Neutrophil (primary cell): ENCODE data around the gene CAMK1.

Experiments
- H3K27ac ChIP-seq: fragments of 200-600 bp; sonication (generic); 2 replicates; pipeline ENCODE4 v1.5.1; 2016; ENCODE audit warnings: mild to moderate bottlenecking, moderate library complexity
- H3K27me3 ChIP-seq: fragments of 200-600 bp; sonication (generic); 2 replicates; pipeline ENCODE4 v1.6.0; 2016; ENCODE audit warnings: mild to moderate bottlenecking
- H3K36me3 ChIP-seq: fragments of 200-600 bp; sonication (generic); 2 replicates; pipeline ENCODE4 v1.5.1; 2017
- H3K4me1 ChIP-seq, 2 experiments: fragments of 200-600 bp in 1 of 2; sonication (generic) in 1 of 2; 1 replicate in 1 of 2; 2 replicates in 1 of 2; pipeline versions ENCODE4 v1.5.1 to v1.6.1; 2013 to 2016; ENCODE audit warnings: low read depth in 1 of 2, low read length in 1 of 2, mild to moderate bottlenecking in 1 of 2, moderate library complexity in 1 of 2; ENCODE audit not compliant: control insufficient read depth in 1 of 2, insufficient read depth in 1 of 2
- H3K4me3 ChIP-seq, 2 experiments: fragments of 200-600 bp in 1 of 2; sonication (generic) in 1 of 2; 1 replicate in 1 of 2; 2 replicates in 1 of 2; pipeline ENCODE4 v1.5.1; 2013 to 2016; ENCODE audit warnings: low read depth in 1 of 2, low read length in 1 of 2, mild to moderate bottlenecking in 1 of 2, moderate library complexity in 1 of 2
- H3K9me3 ChIP-seq: fragments of 200-600 bp; sonication (generic); 2 replicates; pipeline ENCODE4 v1.5.1; 2016
- TF ChIP-seq, protein P1 (sequence below): fragments of 200-600 bp; sonication (generic); IDR thresholded peaks from 2 replicates; pipeline ENCODE4 v1.5.1; 2016; ENCODE audit warnings: antibody characterized with exemption

CAMK1 gene

DNA sequence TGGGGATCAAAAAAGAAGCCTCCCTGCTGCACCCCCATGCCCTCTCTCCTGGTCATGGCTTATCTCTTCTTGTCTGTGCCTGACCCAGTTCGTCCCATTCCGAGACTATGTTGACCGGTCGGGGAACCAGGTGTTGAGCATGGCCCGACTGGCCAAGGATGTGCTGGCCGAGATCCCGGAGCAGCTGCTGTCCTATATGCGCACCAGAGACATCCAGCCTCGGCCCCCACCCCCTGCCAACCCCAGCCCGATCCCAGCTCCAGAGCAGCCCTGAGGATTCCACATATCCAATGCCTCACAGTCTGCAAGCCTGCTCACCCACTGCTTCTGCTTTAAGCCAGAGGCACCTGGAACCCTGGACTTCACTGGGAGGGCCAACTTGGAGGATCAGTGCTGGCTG is 40.3 kb downstream of the CAMK1 start:
- TF ChIP-seq, protein P1, sequence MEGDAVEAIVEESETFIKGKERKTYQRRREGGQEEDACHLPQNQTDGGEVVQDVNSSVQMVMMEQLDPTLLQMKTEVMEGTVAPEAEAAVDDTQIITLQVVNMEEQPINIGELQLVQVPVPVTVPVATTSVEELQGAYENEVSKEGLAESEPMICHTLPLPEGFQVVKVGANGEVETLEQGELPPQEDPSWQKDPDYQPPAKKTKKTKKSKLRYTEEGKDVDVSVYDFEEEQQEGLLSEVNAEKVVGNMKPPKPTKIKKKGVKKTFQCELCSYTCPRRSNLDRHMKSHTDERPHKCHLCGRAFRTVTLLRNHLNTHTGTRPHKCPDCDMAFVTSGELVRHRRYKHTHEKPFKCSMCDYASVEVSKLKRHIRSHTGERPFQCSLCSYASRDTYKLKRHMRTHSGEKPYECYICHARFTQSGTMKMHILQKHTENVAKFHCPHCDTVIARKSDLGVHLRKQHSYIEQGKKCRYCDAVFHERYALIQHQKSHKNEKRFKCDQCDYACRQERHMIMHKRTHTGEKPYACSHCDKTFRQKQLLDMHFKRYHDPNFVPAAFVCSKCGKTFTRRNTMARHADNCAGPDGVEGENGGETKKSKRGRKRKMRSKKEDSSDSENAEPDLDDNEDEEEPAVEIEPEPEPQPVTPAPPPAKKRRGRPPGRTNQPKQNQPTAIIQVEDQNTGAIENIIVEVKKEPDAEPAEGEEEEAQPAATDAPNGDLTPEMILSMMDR = no peak
- no peaks in the 10 kb centered on the region for H3K9me3 ChIP-seq
- peaks cover 5% of the 10 kb centered on the region for H3K36me3 ChIP-seq
- no peaks in the 10 kb centered on the region for H3K27me3 ChIP-seq
- H3K4me1 ChIP-seq = peaks cover 27 to 28% of the 10 kb centered on the region in 2 experiments
- no peak overlapping the region for H3K27ac ChIP-seq
- H3K4me3 ChIP-seq = no peak overlapping the region

DNA sequence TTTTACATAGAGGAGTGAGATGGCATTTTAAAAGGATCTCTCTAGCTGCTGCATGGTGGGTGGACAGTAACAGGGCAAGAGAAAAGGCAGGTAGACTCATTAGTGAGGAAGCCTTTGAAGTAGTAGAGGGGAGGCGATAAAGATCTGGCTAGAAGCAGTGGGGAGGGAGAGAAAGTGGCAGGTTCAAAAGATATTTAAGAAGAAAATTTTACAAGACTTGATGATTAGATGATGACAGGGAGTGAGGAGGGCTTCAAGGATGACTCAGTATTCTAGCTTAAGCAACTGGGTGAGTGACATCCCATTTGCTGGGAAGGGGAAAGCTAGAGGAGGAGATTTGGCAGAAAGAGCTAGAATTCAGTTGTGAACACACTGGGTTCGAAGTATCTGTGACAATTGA is 42.0 kb downstream of the CAMK1 start:
- TF ChIP-seq, protein P1 = no peak
- no peaks in the 10 kb centered on the region for H3K9me3 ChIP-seq
- H3K4me1 ChIP-seq = peaks cover 20 to 23% of the 10 kb centered on the region in 2 experiments
- no peak overlapping the region for H3K27ac ChIP-seq
- H3K27me3 ChIP-seq = no peaks in the 10 kb centered on the region
- no peaks in the 10 kb centered on the region for H3K36me3 ChIP-seq
- H3K4me3 ChIP-seq = no peak overlapping the region

DNA sequence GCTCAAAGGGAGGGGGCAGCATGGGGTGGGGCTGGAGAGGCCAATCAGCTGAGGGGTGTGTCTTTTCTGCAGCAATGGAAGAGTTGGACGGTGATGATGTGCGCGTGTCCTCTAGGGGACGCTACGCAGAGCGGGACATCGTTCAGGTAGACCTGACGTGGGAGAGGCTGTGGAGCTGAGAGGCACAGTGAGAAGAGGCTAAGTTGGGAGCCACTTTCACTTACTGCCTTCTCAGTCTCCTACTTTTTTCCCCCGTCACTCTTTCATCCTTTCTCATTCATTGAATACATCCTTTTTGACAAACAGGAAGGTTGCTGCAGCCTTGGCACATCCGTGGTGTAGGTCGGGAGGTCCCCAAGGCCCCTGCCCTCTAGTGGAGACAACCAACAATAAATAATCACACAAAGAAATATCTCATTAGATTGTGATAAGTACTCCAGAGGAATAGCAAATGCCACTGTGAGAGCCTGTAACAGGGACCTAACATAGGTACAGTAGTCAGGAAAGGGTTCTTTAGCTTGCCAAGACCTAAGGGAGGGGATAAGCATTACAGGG is 42.6 kb downstream of the CAMK1 start:
- TF ChIP-seq, protein P1 = peak; percentile 7
- no peak overlapping the region for H3K27ac ChIP-seq
- no peaks in the 10 kb centered on the region for H3K9me3 ChIP-seq
- no peaks in the 10 kb centered on the region for H3K27me3 ChIP-seq
- no peak overlapping the region for H3K4me3 ChIP-seq
- H3K36me3 ChIP-seq = no peaks in the 10 kb centered on the region
- H3K4me1 ChIP-seq = peaks cover 14 to 16% of the 10 kb centered on the region in 2 experiments

DNA sequence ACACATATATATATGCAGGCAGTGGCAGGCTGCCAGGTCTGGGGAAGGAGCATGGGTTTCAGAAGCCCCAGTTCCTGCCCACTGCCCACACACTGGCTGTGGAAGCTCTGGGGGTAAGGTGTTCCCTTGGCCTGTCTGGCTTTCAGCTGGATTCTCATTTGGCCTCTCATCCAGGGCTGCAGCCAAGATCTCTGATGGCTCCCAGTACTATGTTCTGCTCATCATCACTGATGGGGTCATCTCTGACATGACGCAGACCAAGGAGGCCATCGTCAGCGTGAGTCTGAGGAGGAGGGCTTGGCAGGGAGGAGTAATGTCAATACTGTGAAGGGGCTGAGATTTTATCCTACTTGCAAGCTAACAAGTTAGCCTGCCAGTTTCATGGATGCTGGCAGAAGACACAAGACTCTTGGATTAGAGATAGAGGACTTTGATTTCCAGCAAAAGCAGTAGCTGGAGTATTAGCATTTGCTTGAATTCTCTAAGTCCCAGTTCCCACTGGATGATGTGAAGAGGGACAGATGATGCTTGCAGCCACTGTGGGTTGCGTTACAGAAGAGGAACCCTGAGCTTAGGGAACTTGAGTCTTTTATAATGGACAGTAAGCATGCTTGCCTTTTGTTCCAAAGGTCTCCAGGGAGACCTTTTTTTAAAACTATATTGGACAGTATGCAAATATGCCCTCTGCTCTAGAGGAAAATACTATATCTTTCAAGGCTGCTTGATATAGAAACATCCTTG is 43.8 kb downstream of the CAMK1 start:
- no peaks in the 10 kb centered on the region for H3K36me3 ChIP-seq
- TF ChIP-seq, protein P1 = no peak
- H3K27ac ChIP-seq = no peak overlapping the region
- no peaks in the 10 kb centered on the region for H3K27me3 ChIP-seq
- H3K4me1 ChIP-seq = peaks cover 18 to 20% of the 10 kb centered on the region in 2 experiments
- no peak overlapping the region for H3K4me3 ChIP-seq
- H3K9me3 ChIP-seq = no peaks in the 10 kb centered on the region

DNA sequence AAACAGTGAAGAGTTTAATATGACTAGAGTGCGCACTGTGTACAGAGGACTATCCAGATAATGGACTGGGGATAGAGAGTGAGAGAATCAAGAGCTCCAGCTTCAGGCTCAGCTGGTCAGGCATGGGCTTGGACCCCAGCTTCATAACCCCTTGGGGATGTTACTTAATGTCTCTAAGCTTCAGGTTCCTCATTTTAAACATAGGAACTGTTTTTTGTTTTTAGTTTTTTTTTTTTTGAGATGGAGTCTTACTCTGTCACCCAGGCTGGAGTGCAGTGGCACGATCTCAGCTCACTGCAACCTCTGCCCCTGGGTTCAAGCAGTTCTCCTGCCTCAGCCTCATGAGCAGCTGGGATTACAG is 48.1 kb downstream of the CAMK1 start:
- no peak overlapping the region for H3K27ac ChIP-seq

More for the DNA sequence above, 48.1 kb downstream of the CAMK1 start:
- Histone ChIP-seq H3K36me3 (no peaks in the 10 kb centered on the region), H3K4me1 (peaks cover 12 to 14% of the 10 kb centered on the region in 2 experiments), H3K4me3 (no peak overlapping the region), H3K9me3 (no peaks in the 10 kb centered on the region), H3K27me3 (no peaks in the 10 kb centered on the region)
- TF ChIP-seq, protein P1 = no peak
